ENCODE data around the gene MEG3. TPM values are rescaled to one million over a fixed set of nuclear protein-coding genes. Genes with fewer than 3 reads are reported as not detected.

Gene MEG3
- total and polyA plus RNA-seq, 2 experiments from 2014 or later: not detected

DNA sequence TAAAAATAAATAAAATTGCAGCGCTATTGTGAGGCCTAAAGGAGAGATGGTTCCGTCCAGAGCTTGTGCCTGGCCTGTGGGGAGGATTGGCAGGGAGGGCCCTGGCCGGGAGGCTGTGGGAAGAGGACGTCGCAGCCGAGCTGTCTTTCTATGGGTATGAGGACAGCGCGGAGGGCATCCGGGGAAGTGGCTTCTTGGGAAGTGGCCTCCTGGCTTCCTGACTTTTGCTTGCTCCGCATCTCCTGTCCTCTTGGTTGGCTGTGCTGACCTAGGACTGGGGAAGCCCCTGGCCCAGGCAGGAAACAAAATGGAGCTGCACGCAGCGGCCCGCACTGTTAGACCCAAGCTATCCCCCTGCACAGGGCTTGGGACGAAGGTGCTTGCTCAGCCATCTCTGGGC, 22.2 kb upstream of the MEG3 start:
- H3K4me3 Mint-ChIP-seq: no peak overlapping the region

GRCh38 chr14:100804138-100804537, 21.8 kb upstream of the MEG3 start:
- no peak overlapping the region for H3K27ac Mint-ChIP-seq
- Histone ChIP-seq H3K4me1 (ENCODE audit: insufficient read depth) (peaks cover 14% of the 10 kb centered on the region), H3K79me2 (replicated peaks; ENCODE audit: insufficient read depth) (no peaks in the 10 kb centered on the region), H3K27me3 (ENCODE audit: insufficient read depth) (no peaks in the 10 kb centered on the region), H3F3A (replicated peaks; ENCODE audit: low read depth) (no peaks in the 10 kb centered on the region), H2AFZ (peak overlapping the region; percentile 85), H4K20me1 (replicated peaks; ENCODE audit: insufficient read depth) (no peaks in the 10 kb centered on the region), H3K9me2 (ENCODE audit: insufficient read depth) (no peaks in the 10 kb centered on the region), H3K36me3 (ENCODE audit: insufficient read depth) (no peaks in the 10 kb centered on the region), H3K4me3 (no peak overlapping the region), H3K27ac (ENCODE audit: low read depth) (no peak overlapping the region), H3K4me2 (peak overlapping the region; percentile 70; the same call in 1 of the 2 replicates)
- peaks cover 21% of the 10 kb centered on the region for H3K4me1 Mint-ChIP-seq
- H3K27me3 Mint-ChIP-seq (ENCODE audit: insufficient read depth, low read depth, poor library complexity): peaks cover 15% of the 10 kb centered on the region
- DNase-seq (ENCODE audit: low spot score): no peak
- H3K9me3 Mint-ChIP-seq: peaks cover 29% of the 10 kb centered on the region
- no peak overlapping the region for H3K4me3 Mint-ChIP-seq
- peaks cover 21% of the 10 kb centered on the region for H3K36me3 Mint-ChIP-seq (ENCODE audit: low read depth)
- peak; percentile 14; the same call in 2 of the 3 replicates for ATAC-seq
- TF ChIP-seq ZNF331 (CRISPR knock-in tag; IDR thresholded peaks at IDR 0.05; ENCODE audit: low read depth): no peak
- TF ChIP-seq CTCF (conservative IDR thresholded peaks at IDR 0.05; ENCODE audit: low read depth in 2 of 2): no peak
- no peak for TF ChIP-seq JUNB (IDR thresholded peaks at IDR 0.05; ENCODE audit: unreplicated experiment)
- TF ChIP-seq, protein P1, sequence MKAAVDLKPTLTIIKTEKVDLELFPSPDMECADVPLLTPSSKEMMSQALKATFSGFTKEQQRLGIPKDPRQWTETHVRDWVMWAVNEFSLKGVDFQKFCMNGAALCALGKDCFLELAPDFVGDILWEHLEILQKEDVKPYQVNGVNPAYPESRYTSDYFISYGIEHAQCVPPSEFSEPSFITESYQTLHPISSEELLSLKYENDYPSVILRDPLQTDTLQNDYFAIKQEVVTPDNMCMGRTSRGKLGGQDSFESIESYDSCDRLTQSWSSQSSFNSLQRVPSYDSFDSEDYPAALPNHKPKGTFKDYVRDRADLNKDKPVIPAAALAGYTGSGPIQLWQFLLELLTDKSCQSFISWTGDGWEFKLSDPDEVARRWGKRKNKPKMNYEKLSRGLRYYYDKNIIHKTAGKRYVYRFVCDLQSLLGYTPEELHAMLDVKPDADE (IDR thresholded peaks at IDR 0.05): no peak
- no peak for TF ChIP-seq NANOG (IDR thresholded peaks at IDR 0.05; ENCODE audit: borderline replicate concordance)
- no peak for TF ChIP-seq ZNF462 (CRISPR knock-in tag; IDR thresholded peaks at IDR 0.05)
- TF ChIP-seq EZH2 (IDR thresholded peaks at IDR 0.05; ENCODE audit: low read depth, unreplicated experiment): no peak

More for the DNA sequence above, 22.2 kb upstream of the MEG3 start:
- H2AFZ ChIP-seq: no peak overlapping the region; the same call in 1 of the 2 replicates
- Mint-ChIP-seq H3K9me3 (peaks cover 24% of the 10 kb centered on the region), H3K4me1 (peaks cover 21% of the 10 kb centered on the region), H3K36me3 (ENCODE audit: low read depth) (peaks cover 16% of the 10 kb centered on the region; the same call in 2 of the 3 replicates), H3K27ac (no peak overlapping the region), H3K27me3 (ENCODE audit: insufficient read depth, low read depth, poor library complexity) (peaks cover 12% of the 10 kb centered on the region)
- H3K27me3 ChIP-seq (ENCODE audit: insufficient read depth): no peaks in the 10 kb centered on the region
- ATAC-seq: no peak
- H3K4me3 ChIP-seq: no peak overlapping the region
- H3K4me2 ChIP-seq: no peak overlapping the region; the same call in 1 of the 2 replicates
- no peak for TF ChIP-seq CTCF (conservative IDR thresholded peaks at IDR 0.05; ENCODE audit: low read depth in 2 of 2)
- H3K4me1 ChIP-seq (ENCODE audit: insufficient read depth): peaks cover 14% of the 10 kb centered on the region
- H3K27ac ChIP-seq (ENCODE audit: low read depth): no peak overlapping the region
- H3K9me2 ChIP-seq (ENCODE audit: insufficient read depth): no peaks in the 10 kb centered on the region
- no peaks in the 10 kb centered on the region for H4K20me1 ChIP-seq (replicated peaks; ENCODE audit: insufficient read depth)
- no peak for DNase-seq (ENCODE audit: low spot score)
- H3F3A ChIP-seq (replicated peaks; ENCODE audit: low read depth): no peaks in the 10 kb centered on the region
- H3K36me3 ChIP-seq (ENCODE audit: insufficient read depth): no peaks in the 10 kb centered on the region
- H3K79me2 ChIP-seq (replicated peaks; ENCODE audit: insufficient read depth): no peaks in the 10 kb centered on the region

Measured in GM23338 (cell line).